GM18498 (cell line): ENCODE results near the gene ST3GAL2.
"Not testable (repeated sequence)": the region's sequence is repeated elsewhere in the genome, so short reads cannot be mapped to it uniquely, and the experiment has no call there.

Experiments used
- ATAC-seq: cut with Tn5 transposase; IDR thresholded peaks from one replicate; pipeline ENCODE4 v1.9.1; 2021; ENCODE audit warnings: mild to moderate bottlenecking, moderate library complexity; ENCODE audit not compliant: unreplicated experiment

The ST3GAL2 gene

DNA sequence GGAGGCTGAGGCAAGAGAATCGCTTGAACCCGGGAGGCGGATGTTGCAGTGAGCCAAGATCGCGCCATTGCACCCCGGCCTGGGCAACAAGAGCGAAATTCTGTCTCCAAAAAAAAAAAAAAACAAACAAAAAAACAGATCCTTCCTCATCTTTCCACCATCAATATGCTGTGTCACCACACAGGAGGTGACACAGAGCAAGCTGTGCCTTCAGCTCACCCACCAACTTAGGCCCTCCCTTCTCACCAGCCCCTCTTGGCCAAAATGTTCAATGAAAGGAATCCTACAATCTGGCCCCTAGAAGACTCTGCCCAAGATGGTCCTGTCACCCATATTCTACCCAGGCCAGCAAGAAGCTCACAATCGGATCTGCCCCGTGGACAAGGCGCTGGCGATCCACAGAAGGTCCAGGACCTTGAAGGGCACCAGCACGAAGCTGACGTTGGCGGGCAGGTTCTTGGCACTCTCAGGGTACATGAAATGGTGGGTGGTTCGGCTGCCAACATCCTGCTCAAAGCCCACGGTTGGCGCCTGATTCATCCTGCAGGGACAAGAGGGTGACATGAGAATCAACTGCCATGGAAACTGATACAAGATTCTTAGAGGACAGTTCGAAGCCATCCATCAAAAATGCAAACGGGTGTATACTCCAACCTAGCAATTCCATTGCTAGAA is 50.8 kb downstream of the ST3GAL2 start:
- no peak for ATAC-seq

- ATAC-seq = not testable (repeated sequence)
These were observed 52.5 kb downstream of the ST3GAL2 start for GRCh38 chr16:70386289-70386986.

DNA sequence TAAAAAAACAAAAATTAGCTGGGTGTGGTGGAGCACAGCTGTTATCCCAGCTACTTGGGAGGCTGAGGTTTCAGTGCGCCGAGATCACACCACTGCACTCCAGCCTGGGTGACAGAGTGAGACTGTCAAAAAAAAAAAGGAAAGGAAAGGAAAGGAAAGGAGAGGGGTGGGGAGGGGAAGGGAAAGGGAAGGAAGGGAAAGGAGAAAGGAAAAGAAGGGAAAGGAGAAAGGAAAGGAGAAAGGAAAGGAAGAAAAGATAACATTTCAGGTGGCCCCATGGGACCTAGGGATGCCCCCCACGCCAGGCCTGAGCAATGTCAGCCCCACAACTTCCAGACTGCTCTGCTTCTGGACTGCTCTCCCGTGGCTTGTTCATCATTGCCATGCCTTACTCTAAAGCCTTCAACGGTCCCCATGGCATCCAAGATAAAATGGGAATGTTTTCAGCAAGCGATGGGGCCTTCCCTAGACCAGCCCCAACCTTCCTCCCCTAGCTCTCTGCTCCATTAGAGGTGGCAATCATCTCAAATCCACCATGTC is 55.4 kb downstream of the ST3GAL2 start:
- no peak for ATAC-seq

- ATAC-seq = no peak
These were observed 57.1 kb downstream of the ST3GAL2 start for GRCh38 chr16:70381604-70382342.

DNA sequence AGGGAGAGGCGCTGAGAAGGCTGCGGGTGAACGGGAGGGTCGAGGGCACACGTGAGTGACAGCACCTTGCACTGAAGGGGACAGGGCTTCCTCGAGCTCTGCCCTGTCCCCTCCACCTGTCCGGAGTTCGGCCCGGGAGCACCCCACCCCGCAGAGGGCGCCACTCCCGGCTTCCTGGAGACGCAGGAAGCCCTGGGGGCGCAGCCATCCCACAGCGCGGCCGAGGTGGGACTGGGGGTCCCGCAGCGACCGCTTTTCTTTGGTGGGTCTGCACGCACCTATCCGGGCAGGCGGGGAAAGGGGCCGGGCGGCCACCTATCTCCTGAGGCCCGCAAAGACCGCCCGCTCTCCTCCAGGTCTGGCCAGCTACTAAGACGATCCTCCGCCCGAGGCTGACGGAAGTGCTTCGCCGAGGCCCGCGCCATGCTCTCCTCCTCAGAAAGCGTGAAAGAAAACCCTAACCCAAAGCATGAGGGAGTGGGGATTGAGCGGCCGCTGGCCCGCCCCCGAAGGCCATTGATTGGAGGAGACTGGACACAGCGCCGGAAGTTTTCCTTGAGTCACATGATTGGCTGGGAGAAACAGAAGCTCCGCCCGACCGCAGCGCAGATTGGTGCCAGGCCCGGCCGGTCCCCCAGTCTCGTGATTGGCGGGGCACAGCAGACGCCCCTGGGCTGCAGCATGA is 57.8 kb downstream of the ST3GAL2 start:
- ATAC-seq = peak; percentile 93

- ATAC-seq = peak; percentile 20
These were observed 58.5 kb downstream of the ST3GAL2 start for GRCh38 chr16:70380248-70380918.

- ATAC-seq = no peak
These were observed 59.9 kb downstream of the ST3GAL2 start for GRCh38 chr16:70378869-70379493.

DNA sequence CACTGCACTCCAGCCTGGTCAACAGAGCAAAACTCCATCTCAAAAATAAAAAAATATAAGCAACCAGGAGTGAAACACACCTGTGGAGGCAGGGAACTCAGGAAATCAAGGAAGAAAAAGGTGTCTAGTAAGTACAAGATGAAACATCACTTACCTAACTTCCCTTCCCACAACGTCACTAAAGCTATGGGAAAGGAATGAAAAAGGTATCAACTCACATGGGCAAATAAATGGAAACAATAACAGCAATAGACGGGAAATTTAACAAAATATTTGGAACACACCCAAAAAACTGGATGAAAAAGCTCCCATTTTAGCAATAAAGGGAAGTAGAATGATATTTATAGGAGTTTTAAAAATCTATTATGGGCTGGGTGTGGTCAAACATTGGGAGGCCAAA is 61.1 kb downstream of the ST3GAL2 start:
- ATAC-seq = no peak

DNA sequence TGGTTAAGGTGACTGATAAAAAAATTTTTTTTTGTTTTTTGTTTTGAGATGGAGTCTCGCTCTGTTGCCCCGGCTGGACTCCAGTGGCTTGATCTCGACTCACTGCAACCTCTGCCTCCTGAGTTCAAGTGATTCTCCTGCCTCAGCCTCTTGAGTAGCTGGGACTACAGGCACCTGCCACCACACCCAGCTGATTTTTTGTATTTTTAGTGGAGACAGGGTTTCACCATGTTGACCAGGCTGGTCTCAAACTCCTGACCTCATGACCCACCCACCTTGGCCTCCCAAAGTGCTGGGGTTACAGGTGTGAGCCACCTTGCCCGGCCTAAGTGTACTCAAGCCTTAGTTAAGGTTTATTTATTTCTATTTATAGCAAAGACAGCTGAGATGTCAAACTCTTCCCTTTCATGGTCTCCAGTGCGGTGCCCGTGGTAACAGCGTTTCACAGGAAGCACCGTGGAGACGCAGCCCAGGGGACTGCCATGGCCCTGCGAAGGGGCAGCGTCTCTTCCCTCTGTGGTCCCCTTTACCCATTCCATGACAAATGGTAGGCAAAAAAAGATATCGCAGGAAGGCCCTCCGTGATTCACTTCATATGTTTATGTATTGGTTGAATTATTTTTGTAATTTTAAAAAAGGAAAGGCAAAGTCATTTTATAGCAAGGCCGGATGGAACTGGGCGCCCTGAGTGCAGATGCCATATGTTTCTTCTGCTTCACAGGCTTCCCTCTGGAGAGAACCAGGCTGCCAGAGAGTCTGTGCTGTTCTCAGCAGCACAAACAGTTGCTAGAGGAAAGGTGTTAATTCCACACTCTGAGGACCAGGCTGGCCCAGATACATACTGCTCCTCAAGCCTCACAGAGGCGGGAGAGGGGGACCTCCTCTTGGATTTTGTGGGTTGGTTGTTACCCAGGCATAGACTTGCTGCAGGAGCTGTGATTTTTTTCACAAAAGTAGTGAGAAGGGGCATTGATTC is 63.0 kb downstream of the ST3GAL2 start:
- ATAC-seq = no peak

GRCh38 chr16:70374213-70374612 is 64.7 kb downstream of the ST3GAL2 start:
- ATAC-seq = no peak

GRCh38 chr16:70372921-70373728 is 65.8 kb downstream of the ST3GAL2 start:
- ATAC-seq = no peak

- ATAC-seq = no peak
These were observed 68.0 kb downstream of the ST3GAL2 start for GRCh38 chr16:70370924-70371323.

GRCh38 chr16:70370145-70370544 is 68.8 kb downstream of the ST3GAL2 start:
- not testable (repeated sequence) for ATAC-seq

- no peak for ATAC-seq
These were observed 74.5 kb downstream of the ST3GAL2 start for GRCh38 chr16:70364399-70364798.

GRCh38 chr16:70359552-70359951 is 79.3 kb downstream of the ST3GAL2 start:
- no peak for ATAC-seq

GRCh38 chr16:70349783-70350182 is 89.1 kb downstream of the ST3GAL2 start:
- no peak for ATAC-seq

DNA sequence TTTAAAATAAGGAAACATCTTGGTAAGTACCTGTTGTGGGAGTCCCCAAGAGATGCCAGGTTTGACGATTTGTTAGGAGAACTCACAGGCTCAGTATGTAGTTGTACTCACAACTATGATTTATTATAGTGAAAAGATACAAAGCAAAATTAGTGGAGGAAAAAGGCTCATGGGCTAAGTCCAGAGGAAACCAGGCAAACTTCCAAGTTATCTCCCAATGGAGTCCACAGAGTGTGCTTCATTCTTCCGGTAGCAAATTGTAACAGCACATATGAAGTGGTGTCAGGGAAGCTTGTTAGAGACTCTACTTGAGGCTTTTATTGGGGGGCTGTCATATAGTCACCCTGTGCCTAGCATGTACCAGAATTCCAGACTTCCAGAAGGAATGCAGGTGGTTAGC is 89.9 kb downstream of the ST3GAL2 start:
- no peak for ATAC-seq

- ATAC-seq = no peak
These were observed 93.1 kb downstream of the ST3GAL2 start for GRCh38 chr16:70345840-70346239.
